IMR-90 (cell line): ENCODE results near the gene CD300LB. TPM values are rescaled to one million over a fixed set of nuclear protein-coding genes. Genes with fewer than 3 reads are reported as not detected.

Source experiments
- ATAC-seq: fragments of 200-7000 bp; cut with Tn5 transposase; 2 replicates; pipeline ENCODE4 v1.9.1; 2020; ENCODE audit warnings: low read depth, mild to moderate bottlenecking, moderate library complexity
- BruUV-seq: library from RNA; stranded (reverse); fragments of 400-500 nt; replicated peaks from 2 replicates; lab custom pipeline; 2021; lab: Mats Ljungman, UMichigan
- CTCF ChIA-PET: fragments of 300-600 bp; formaldehyde crosslinking; extraction: SDS; loops from one replicate; lab custom pipeline; 2021; ENCODE audit warnings: antibody characterized with exemption; lab: Yijun Ruan, JAX
- POLR2A ChIA-PET: fragments of 300-600 bp; sonication (Branson Sonifier 250); formaldehyde crosslinking; loops from one replicate; lab custom pipeline; 2022; ENCODE audit warnings: antibody characterized with exemption; ENCODE audit not compliant: unreplicated experiment; lab: Charles Lee
- DNase-seq: peaks from one replicate; pipeline ENCODE4 v3.0.0; 2013
- H2AFZ ChIP-seq: replicated peaks from 2 replicates; pipeline ENCODE3; 2013; ENCODE audit warnings: low read length, mild to moderate bottlenecking; ENCODE audit not compliant: poor library complexity
- H2AK5ac ChIP-seq: 2 replicates; pipeline ENCODE4 v1.6.1; 2013; ENCODE audit warnings: low read depth, low read length, inconsistent platforms
- H2AK9ac ChIP-seq: replicated peaks from 2 replicates; pipeline ENCODE3; 2013; ENCODE audit warnings: mild to moderate bottlenecking, low read depth, low read length, moderate library complexity; ENCODE audit not compliant: poor library complexity
- H2BK120ac ChIP-seq: 2 replicates; pipeline ENCODE4 v1.6.1; 2013; ENCODE audit warnings: low read depth, low read length, inconsistent platforms
- H2BK15ac ChIP-seq: 3 replicates; pipeline ENCODE4 v1.6.1; 2013; ENCODE audit warnings: low read depth, low read length, inconsistent platforms
- H2BK20ac ChIP-seq: 2 replicates; pipeline ENCODE4 v1.6.1; 2013; ENCODE audit warnings: low read depth, mild to moderate bottlenecking, inconsistent platforms, low read length, moderate library complexity
- H2BK5ac ChIP-seq: 2 replicates; pipeline ENCODE4 v1.6.1; 2013; ENCODE audit warnings: mild to moderate bottlenecking, low read depth, low read length, inconsistent platforms; ENCODE audit not compliant: poor library complexity, severe bottlenecking
- H3K14ac ChIP-seq: replicated peaks from 2 replicates; pipeline ENCODE4 v1.6.1; 2013; ENCODE audit warnings: low read depth, low read length, inconsistent platforms
- H3K18ac ChIP-seq: 2 replicates; pipeline ENCODE4 v1.6.1; 2013; ENCODE audit warnings: low read depth, low read length, control low read depth
- H3K23ac ChIP-seq: 2 replicates; pipeline ENCODE4 v1.6.1; 2013; ENCODE audit warnings: low read depth, low read length, inconsistent platforms
- H3K27ac ChIP-seq: 2 replicates; pipeline ENCODE4 v1.5.1; 2013; ENCODE audit warnings: mild to moderate bottlenecking, control low read depth, low read length; ENCODE audit not compliant: insufficient read depth
- H3K27me3 ChIP-seq: 2 replicates; pipeline ENCODE4 v1.6.1; 2013; ENCODE audit warnings: low read length; ENCODE audit not compliant: control insufficient read depth, insufficient read depth
- H3K36me3 ChIP-seq: 2 replicates; pipeline ENCODE4 v1.6.1; 2013; ENCODE audit warnings: low read length, mixed read lengths; ENCODE audit not compliant: control insufficient read depth, insufficient read depth
- H3K4ac ChIP-seq: 2 replicates; pipeline ENCODE4 v1.6.1; 2013; ENCODE audit warnings: low read depth, low read length, inconsistent platforms
- H3K4me1 ChIP-seq: 2 replicates; pipeline ENCODE4 v1.6.1; 2013; ENCODE audit warnings: low read length, mixed read lengths; ENCODE audit not compliant: control insufficient read depth, insufficient read depth
- H3K4me2 ChIP-seq: 2 replicates; pipeline ENCODE4 v1.6.1; 2013; ENCODE audit warnings: low read depth, mild to moderate bottlenecking, control low read depth, low read length, moderate library complexity
- H3K4me3 ChIP-seq: 2 replicates; pipeline ENCODE4 v1.5.1; 2013; ENCODE audit warnings: low read depth, mild to moderate bottlenecking, control low read depth, low read length, moderate library complexity; ENCODE audit not compliant: insufficient read depth
- H3K56ac ChIP-seq: 2 replicates; pipeline ENCODE4 v1.6.1; 2013; ENCODE audit warnings: low read length, inconsistent platforms; ENCODE audit not compliant: insufficient read depth; ENCODE audit errors: extremely low read depth
- H3K79me1 ChIP-seq, 2 experiments: 2 replicates each; pipeline ENCODE4 v1.6.1; 2013; ENCODE audit warnings: low read length in 2 of 2, inconsistent platforms in 1 of 2, low read depth in 1 of 2
- H3K9ac ChIP-seq: 2 replicates; pipeline ENCODE4 v1.6.1; 2013; ENCODE audit warnings: low read depth, low read length, control low read depth
- H3K9me1 ChIP-seq: 2 replicates; pipeline ENCODE4 v1.6.1; 2013; ENCODE audit warnings: low read length, inconsistent platforms; ENCODE audit not compliant: insufficient read depth
- H3K9me3 ChIP-seq: 2 replicates; pipeline ENCODE4 v1.6.1; 2013; ENCODE audit warnings: low read length; ENCODE audit not compliant: control insufficient read depth, insufficient read depth
- H4K20me1 ChIP-seq: 2 replicates; pipeline ENCODE4 v1.6.1; 2013; ENCODE audit warnings: low read length, inconsistent platforms; ENCODE audit not compliant: insufficient read depth
- H4K5ac ChIP-seq: 2 replicates; pipeline ENCODE4 v1.6.1; 2013; ENCODE audit warnings: mild to moderate bottlenecking, low read depth, low read length, control low read depth
- H4K8ac ChIP-seq, 2 experiments: 2 replicates each; pipeline ENCODE4 v1.6.1; 2013; ENCODE audit warnings: low read depth in 2 of 2, low read length in 2 of 2, control low read depth in 1 of 2, inconsistent platforms in 1 of 2
- H4K91ac ChIP-seq: 2 replicates; pipeline ENCODE4 v1.6.1; 2013; ENCODE audit warnings: low read depth, low read length, inconsistent platforms; ENCODE audit not compliant: insufficient read depth
- BHLHE40 ChIP-seq: fragments of 150-350 bp; IDR thresholded peaks from 2 replicates; pipeline ENCODE4 v1.6.1; 2016; ENCODE audit warnings: mild to moderate bottlenecking, low read depth, low read length
- CEBPB ChIP-seq: IDR thresholded peaks from 2 replicates; pipeline ENCODE4 v1.6.1; 2012; ENCODE audit warnings: low read depth, low read length, improper control_type of control experiment
- CHD1 ChIP-seq: IDR thresholded peaks from 2 replicates; pipeline ENCODE4 v1.6.1; 2012; ENCODE audit warnings: low read depth, low read length, improper control_type of control experiment
- CTCF ChIP-seq: conservative IDR thresholded peaks from 2 replicates; pipeline ENCODE4 v1.5.1; 2012; ENCODE audit warnings: mild to moderate bottlenecking, low read depth, low read length, improper control_type of control experiment
- ELK1 ChIP-seq: fragments of 150-350 bp; IDR thresholded peaks from 2 replicates; pipeline ENCODE4 v1.6.1; 2016; ENCODE audit warnings: low read depth, mild to moderate bottlenecking, low read length, moderate library complexity, borderline replicate concordance
- FOS ChIP-seq: fragments of 150-350 bp; IDR thresholded peaks from 2 replicates; pipeline ENCODE4 v1.6.1; 2016; ENCODE audit warnings: low read depth, low read length
- MAFK ChIP-seq: IDR thresholded peaks from 2 replicates; pipeline ENCODE4 v1.6.1; 2012; ENCODE audit warnings: low read depth, low read length, improper control_type of control experiment
- MAZ ChIP-seq: IDR thresholded peaks from 2 replicates; pipeline ENCODE4 v1.6.1; 2012; ENCODE audit warnings: low read depth, mild to moderate bottlenecking, low read length, improper control_type of control experiment, moderate library complexity, borderline replicate concordance
- MXI1 ChIP-seq: IDR thresholded peaks from 2 replicates; pipeline ENCODE4 v1.6.1; 2012; ENCODE audit warnings: low read depth, mild to moderate bottlenecking, low read length, moderate library complexity, borderline replicate concordance
- NFE2L2 ChIP-seq: fragments of 150-350 bp; IDR thresholded peaks from 2 replicates; pipeline ENCODE4 v1.6.1; 2016; ENCODE audit warnings: low read depth, mild to moderate bottlenecking, low read length
- POLR2A ChIP-seq: IDR thresholded peaks from 2 replicates; pipeline ENCODE4 v1.6.1; 2012; ENCODE audit warnings: mild to moderate bottlenecking, low read depth, low read length
- RAD21 ChIP-seq: IDR thresholded peaks from 2 replicates; pipeline ENCODE4 v1.6.1; 2012; ENCODE audit warnings: low read length, improper control_type of control experiment
- RCOR1 ChIP-seq: IDR thresholded peaks from 2 replicates; pipeline ENCODE4 v1.6.1; 2012; ENCODE audit warnings: mild to moderate bottlenecking, low read length, improper control_type of control experiment; ENCODE audit not compliant: insufficient replicate concordance
- RFX5 ChIP-seq: IDR thresholded peaks from 2 replicates; pipeline ENCODE4 v1.8.0; 2012; ENCODE audit warnings: low read depth, mild to moderate bottlenecking, low read length, moderate library complexity
- SMC3 ChIP-seq: fragments of 150-350 bp; IDR thresholded peaks from 2 replicates; pipeline ENCODE4 v1.6.1; 2016; ENCODE audit warnings: low read depth, mild to moderate bottlenecking, antibody characterized with exemption, low read length, moderate library complexity
- USF2 ChIP-seq: fragments of 150-350 bp; IDR thresholded peaks from 2 replicates; pipeline ENCODE4 v1.6.1; 2017; ENCODE audit warnings: mild to moderate bottlenecking, antibody characterized with exemption, low read length, low read depth
- WGBS, 2 experiments: methylation state at CpG; one replicate each; pipeline versions ENCODE4 v1.1.5 to v1.1.7; 2013; ENCODE audit warnings: missing lambda C conversion rate in 2 of 2; ENCODE audit not compliant: insufficient read length in 1 of 2; ENCODE audit errors: extremely low coverage in 2 of 2; 5-methylcytosine and 5-hydroxymethylcytosine counted together
- dilution Hi-C: fragments of 300-500 bp; cut with HindIII; formaldehyde crosslinking; loops from one replicate; pipeline ENCODE4 v1.14.3; 2018; ENCODE audit warnings: low sequenced_read_pairs; ENCODE audit not compliant: unreplicated experiment
- in situ Hi-C: fragments of 300-500 bp; cut with MboI; formaldehyde crosslinking; loops from 3 replicates; pipeline ENCODE4 v1.14.3; 2019; ENCODE audit warnings: low sequenced_read_pairs, inconsistent platforms, mixed read lengths
- intact Hi-C: fragments of 100-400 bp; cut with micrococcal nuclease; formaldehyde crosslinking; loops from 2 replicates; pipeline ENCODE4 v1.10.0; 2022
- polyA plus RNA-seq, 3 experiments: library from polyadenylated mRNA; depleted of rRNA; stranded (reverse); fragments of >200 nt; gene quantifications; 2 replicates each; pipeline ENCODE4 v1.2.3, GENCODE V29; 2012; ENCODE audit warnings: low replicate concordance in 1 of 3
- total RNA-seq: library from RNA; depleted of rRNA; stranded (reverse); fragments of >200 nt; gene quantifications from 2 replicates; pipeline ENCODE4 v1.2.3, GENCODE V29; 2012

Gene CD300LB
- total and polyA plus RNA-seq, 2 of the 4 experiments (the other 2 are of a cell fraction): not detected

GRCh38 chr17:74512624-74513091, 18.6 kb downstream of the CD300LB start:
- H3K27ac ChIP-seq: no peak overlapping the region
- no peaks in the 10 kb centered on the region for H3K9me1 ChIP-seq
- no peak for ATAC-seq
- H2AK5ac ChIP-seq: no peak overlapping the region
- TF ChIP-seq CTCF (no peak), RCOR1 (no peak), MAZ (no peak), NFE2L2 (no peak), MAFK (no peak), POLR2A (no peak), USF2 (no peak), RFX5 (no peak), CEBPB (no peak), BHLHE40 (no peak), RAD21 (no peak), MXI1 (no peak), FOS (no peak), SMC3 (no peak), CHD1 (no peak), ELK1 (no peak)
- no peak overlapping the region for H3K4ac ChIP-seq
- dilution Hi-C loops (no loop called here), intact Hi-C loops (no loop called here), in situ Hi-C loops (no loop called here)
- H4K5ac ChIP-seq: no peak overlapping the region
- no peak overlapping the region for H3K9ac ChIP-seq
- H3K79me1 ChIP-seq: no peaks in the 10 kb centered on the region
- H3K36me3 ChIP-seq: no peaks in the 10 kb centered on the region
- H4K91ac ChIP-seq: no peak overlapping the region
- no peak overlapping the region for H4K8ac ChIP-seq
- H2BK5ac ChIP-seq: no peak overlapping the region
- no peak overlapping the region for H3K56ac ChIP-seq
- H2AK9ac ChIP-seq: no peak overlapping the region
- ChIA-PET CTCF (no interaction called here), POLR2A (no interaction called here)
- H3K23ac ChIP-seq: no peak overlapping the region
- no peaks in the 10 kb centered on the region for H3K27me3 ChIP-seq
- WGBS, 2 experiments: 42% methylated on average over 2 of the region's 7 CpGs; no CpG with 5 or more reads in 1 of the 2 experiments
- H4K20me1 ChIP-seq: no peaks in the 10 kb centered on the region
- H2BK15ac ChIP-seq: no peak overlapping the region
- no peak overlapping the region for H2AFZ ChIP-seq
- H3K18ac ChIP-seq: no peak overlapping the region
- H3K14ac ChIP-seq: no peak overlapping the region
- no TSS peak for BruUV-seq
- H3K4me3 ChIP-seq: no peak overlapping the region
- no peaks in the 10 kb centered on the region for H3K4me1 ChIP-seq
- no peak overlapping the region for H2BK120ac ChIP-seq
- H2BK20ac ChIP-seq: no peak overlapping the region
- no peak for DNase-seq
- H3K9me3 ChIP-seq: peaks cover 34% of the 10 kb centered on the region
- H3K4me2 ChIP-seq: no peak overlapping the region
